ENCODE results near the gene PACSIN2. TPM values are rescaled to one million over a fixed set of nuclear protein-coding genes. Genes with fewer than 3 reads are reported as not detected.

PACSIN2 gene
- total RNA-seq, 1 experiment from 2014 or later = 60.2 TPM

DNA sequence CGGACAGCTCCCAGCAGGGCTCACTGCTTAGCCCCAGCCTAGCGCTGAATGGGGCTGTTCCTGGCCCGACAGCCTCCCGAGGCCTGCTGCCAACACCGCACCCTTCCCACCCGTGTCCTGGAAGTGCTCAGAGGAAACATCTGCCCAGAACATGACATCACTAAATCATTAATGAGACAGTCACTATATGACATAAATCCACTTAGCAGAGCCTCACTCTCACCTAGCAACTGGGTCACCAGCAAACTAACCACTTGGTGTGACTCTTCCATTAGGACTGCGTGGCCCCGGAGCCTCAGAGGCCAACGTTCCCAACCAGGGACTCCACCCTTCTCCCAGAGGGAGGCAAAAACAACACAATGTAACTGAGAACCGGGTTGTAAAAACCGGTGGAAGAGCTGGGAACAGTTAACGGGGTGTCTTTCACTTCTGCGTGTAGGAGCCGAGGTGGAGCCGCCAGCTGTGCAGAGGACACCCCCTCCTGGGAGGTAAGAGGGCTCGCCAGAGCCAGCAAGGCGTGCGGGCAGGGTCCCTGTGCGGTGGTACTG lies 21.4 kb upstream of the PACSIN2 start:
- Histone ChIP-seq H3K36me3 (ENCODE audit: control insufficient read depth, insufficient read depth, low read length) (no peaks in the 10 kb centered on the region), H3K27me3 (ENCODE audit: control insufficient read depth, insufficient read depth, low read length) (no peaks in the 10 kb centered on the region), H3K4me3 (ENCODE audit: low read depth in 2 of 2, low read length in 2 of 2) (no peak overlapping the region), H3K27ac (ENCODE audit: low read length) (no peak overlapping the region), H3K4me1 (ENCODE audit: control insufficient read depth, insufficient read depth, low read length) (no peaks in the 10 kb centered on the region), H3K9me3 (ENCODE audit: control insufficient read depth, insufficient read depth, low read depth, low read length) (no peaks in the 10 kb centered on the region)
- in situ Hi-C loops (cut with HindIII; ENCODE audit: low pct_unique_long_range_greater_than_20kb, low sequenced_read_pairs) = no loop called here
- ATAC-seq (no peak), DNase-seq (ENCODE audit: low read depth, low spot score) (no peak)
- CTCF ChIA-PET = no interaction called here
- POLR2A ChIA-PET = no interaction called here
- BruUV-seq (replicated peaks) = no TSS peak
- TF ChIP-seq SIN3A (IDR thresholded peaks at IDR 0.05; ENCODE audit: borderline replicate concordance, insufficient read depth, low read depth, low read length) = no peak
- no peak for TF ChIP-seq TCF7L2 (IDR thresholded peaks at IDR 0.05; ENCODE audit: low read depth, low read length)
- TF ChIP-seq, protein P1, sequence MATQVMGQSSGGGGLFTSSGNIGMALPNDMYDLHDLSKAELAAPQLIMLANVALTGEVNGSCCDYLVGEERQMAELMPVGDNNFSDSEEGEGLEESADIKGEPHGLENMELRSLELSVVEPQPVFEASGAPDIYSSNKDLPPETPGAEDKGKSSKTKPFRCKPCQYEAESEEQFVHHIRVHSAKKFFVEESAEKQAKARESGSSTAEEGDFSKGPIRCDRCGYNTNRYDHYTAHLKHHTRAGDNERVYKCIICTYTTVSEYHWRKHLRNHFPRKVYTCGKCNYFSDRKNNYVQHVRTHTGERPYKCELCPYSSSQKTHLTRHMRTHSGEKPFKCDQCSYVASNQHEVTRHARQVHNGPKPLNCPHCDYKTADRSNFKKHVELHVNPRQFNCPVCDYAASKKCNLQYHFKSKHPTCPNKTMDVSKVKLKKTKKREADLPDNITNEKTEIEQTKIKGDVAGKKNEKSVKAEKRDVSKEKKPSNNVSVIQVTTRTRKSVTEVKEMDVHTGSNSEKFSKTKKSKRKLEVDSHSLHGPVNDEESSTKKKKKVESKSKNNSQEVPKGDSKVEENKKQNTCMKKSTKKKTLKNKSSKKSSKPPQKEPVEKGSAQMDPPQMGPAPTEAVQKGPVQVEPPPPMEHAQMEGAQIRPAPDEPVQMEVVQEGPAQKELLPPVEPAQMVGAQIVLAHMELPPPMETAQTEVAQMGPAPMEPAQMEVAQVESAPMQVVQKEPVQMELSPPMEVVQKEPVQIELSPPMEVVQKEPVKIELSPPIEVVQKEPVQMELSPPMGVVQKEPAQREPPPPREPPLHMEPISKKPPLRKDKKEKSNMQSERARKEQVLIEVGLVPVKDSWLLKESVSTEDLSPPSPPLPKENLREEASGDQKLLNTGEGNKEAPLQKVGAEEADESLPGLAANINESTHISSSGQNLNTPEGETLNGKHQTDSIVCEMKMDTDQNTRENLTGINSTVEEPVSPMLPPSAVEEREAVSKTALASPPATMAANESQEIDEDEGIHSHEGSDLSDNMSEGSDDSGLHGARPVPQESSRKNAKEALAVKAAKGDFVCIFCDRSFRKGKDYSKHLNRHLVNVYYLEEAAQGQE (IDR thresholded peaks at IDR 0.05; ENCODE audit: insufficient read depth in 1 of 2, low read depth in 2 of 2, low read length in 1 of 2) = no peak
- TF ChIP-seq, protein P2, sequence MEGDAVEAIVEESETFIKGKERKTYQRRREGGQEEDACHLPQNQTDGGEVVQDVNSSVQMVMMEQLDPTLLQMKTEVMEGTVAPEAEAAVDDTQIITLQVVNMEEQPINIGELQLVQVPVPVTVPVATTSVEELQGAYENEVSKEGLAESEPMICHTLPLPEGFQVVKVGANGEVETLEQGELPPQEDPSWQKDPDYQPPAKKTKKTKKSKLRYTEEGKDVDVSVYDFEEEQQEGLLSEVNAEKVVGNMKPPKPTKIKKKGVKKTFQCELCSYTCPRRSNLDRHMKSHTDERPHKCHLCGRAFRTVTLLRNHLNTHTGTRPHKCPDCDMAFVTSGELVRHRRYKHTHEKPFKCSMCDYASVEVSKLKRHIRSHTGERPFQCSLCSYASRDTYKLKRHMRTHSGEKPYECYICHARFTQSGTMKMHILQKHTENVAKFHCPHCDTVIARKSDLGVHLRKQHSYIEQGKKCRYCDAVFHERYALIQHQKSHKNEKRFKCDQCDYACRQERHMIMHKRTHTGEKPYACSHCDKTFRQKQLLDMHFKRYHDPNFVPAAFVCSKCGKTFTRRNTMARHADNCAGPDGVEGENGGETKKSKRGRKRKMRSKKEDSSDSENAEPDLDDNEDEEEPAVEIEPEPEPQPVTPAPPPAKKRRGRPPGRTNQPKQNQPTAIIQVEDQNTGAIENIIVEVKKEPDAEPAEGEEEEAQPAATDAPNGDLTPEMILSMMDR (IDR thresholded peaks at IDR 0.05) = no peak
- no peak for TF ChIP-seq POLR2AphosphoS5 (IDR thresholded peaks at IDR 0.05; ENCODE audit: low read depth, low read length)
- intact Hi-C loops (cut with micrococcal nuclease; ENCODE audit: unreplicated experiment) = no loop called here

DNA sequence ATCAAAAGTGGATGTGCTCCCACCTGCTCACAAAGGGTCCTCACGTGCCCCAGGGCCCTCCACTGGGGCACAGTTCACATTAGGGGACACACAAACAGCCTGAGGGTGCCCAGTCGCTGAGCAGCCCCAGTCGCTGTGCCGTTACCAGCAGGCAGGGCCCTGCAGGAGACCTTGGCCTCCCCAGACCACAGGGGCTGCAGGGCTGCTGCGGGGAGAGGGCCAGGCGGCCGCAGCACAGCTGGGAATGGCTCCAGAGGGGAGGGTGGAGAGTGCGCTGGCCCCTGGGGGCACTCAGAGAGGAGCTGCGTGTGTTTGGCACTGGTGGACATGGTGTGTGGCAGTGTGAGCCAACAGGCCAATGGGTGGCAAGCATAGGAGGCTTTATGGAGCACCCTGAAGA lies 20.3 kb upstream of the PACSIN2 start:
- Histone ChIP-seq H3K4me3 (ENCODE audit: low read depth in 2 of 2, low read length in 2 of 2) (no peak overlapping the region), H3K4me1 (ENCODE audit: control insufficient read depth, insufficient read depth, low read length) (no peaks in the 10 kb centered on the region), H3K36me3 (ENCODE audit: control insufficient read depth, insufficient read depth, low read length) (no peaks in the 10 kb centered on the region), H3K27ac (ENCODE audit: low read length) (no peak overlapping the region), H3K27me3 (ENCODE audit: control insufficient read depth, insufficient read depth, low read length) (no peaks in the 10 kb centered on the region), H3K9me3 (ENCODE audit: control insufficient read depth, insufficient read depth, low read depth, low read length) (no peaks in the 10 kb centered on the region)
- intact Hi-C loops (cut with micrococcal nuclease; ENCODE audit: unreplicated experiment) (no loop called here), in situ Hi-C loops (cut with HindIII; ENCODE audit: low pct_unique_long_range_greater_than_20kb, low sequenced_read_pairs) (no loop called here)
- POLR2A ChIA-PET = no interaction called here
- TF ChIP-seq, protein P2 (IDR thresholded peaks at IDR 0.05) = no peak
- no peak for TF ChIP-seq SIN3A (IDR thresholded peaks at IDR 0.05; ENCODE audit: borderline replicate concordance, insufficient read depth, low read depth, low read length)
- TF ChIP-seq, protein P1 (IDR thresholded peaks at IDR 0.05; ENCODE audit: insufficient read depth in 1 of 2, low read depth in 2 of 2, low read length in 1 of 2) = no peak
- no peak for TF ChIP-seq POLR2AphosphoS5 (IDR thresholded peaks at IDR 0.05; ENCODE audit: low read depth, low read length)
- TF ChIP-seq TCF7L2 (IDR thresholded peaks at IDR 0.05; ENCODE audit: low read depth, low read length) = no peak
- no peak for DNase-seq (ENCODE audit: low read depth, low spot score)
- no TSS peak for BruUV-seq (replicated peaks)
- ATAC-seq = no peak
- CTCF ChIA-PET = no interaction called here
